SJCRH30 (cell line): ENCODE measurements around the gene ITIH5. TPM values are rescaled to one million over a fixed set of nuclear protein-coding genes. Genes with fewer than 3 reads are reported as not detected.

Source experiments
- DNase-seq, 2 experiments: peaks; one replicate each; pipeline ENCODE4 v3.0.0-alpha.2; 2015 to 2020
- H3K27ac ChIP-seq: fragments of 250-450 bp; sonication (Bioruptor Pico); 2 replicates; pipeline ENCODE4 v1.5.1; 2020; ENCODE audit warnings: mild to moderate bottlenecking, moderate library complexity
- H3K27me3 ChIP-seq: fragments of 250-450 bp; sonication (Bioruptor Pico); 2 replicates; pipeline ENCODE4 v1.5.1; 2020; ENCODE audit warnings: mild to moderate bottlenecking, moderate library complexity
- H3K36me3 ChIP-seq: fragments of 250-450 bp; sonication (Bioruptor Pico); 2 replicates; pipeline ENCODE4 v1.5.1; 2020; ENCODE audit warnings: mild to moderate bottlenecking, moderate library complexity
- H3K4me1 ChIP-seq: fragments of 250-450 bp; sonication (Bioruptor Pico); 2 replicates; pipeline ENCODE4 v1.5.1; 2020; ENCODE audit warnings: mild to moderate bottlenecking, moderate library complexity
- H3K4me3 ChIP-seq: fragments of 250-450 bp; sonication (Bioruptor Pico); 2 replicates; pipeline ENCODE4 v1.5.1; 2020; ENCODE audit warnings: mild to moderate bottlenecking, moderate library complexity
- H3K9me3 ChIP-seq: fragments of 250-450 bp; sonication (Bioruptor Pico); replicated peaks from 2 replicates; pipeline ENCODE4 v1.5.1; 2020; ENCODE audit warnings: mild to moderate bottlenecking, moderate library complexity
- total RNA-seq: library from RNA; depleted of rRNA; stranded (reverse); fragments of >200 nt; shearing (Covaris generic); gene quantifications from 2 replicates; pipeline ENCODE4 v1.2.3, GENCODE V29; 2014

The ITIH5 gene
- total RNA-seq, 1 experiment from 2014 or later = 0.65 TPM

- no peaks in the 10 kb centered on the region for H3K4me1 ChIP-seq
- no peaks in the 10 kb centered on the region for H3K27me3 ChIP-seq
- no peaks in the 10 kb centered on the region for H3K9me3 ChIP-seq
- H3K27ac ChIP-seq = no peak overlapping the region
- DNase-seq = no peak
- no peaks in the 10 kb centered on the region for H3K36me3 ChIP-seq
- H3K4me3 ChIP-seq = no peak overlapping the region
Observed at GRCh38 chr10:7545261-7545660, 121.5 kb downstream of the ITIH5 start.

- Histone ChIP-seq H3K27me3 (no peaks in the 10 kb centered on the region), H3K9me3 (no peaks in the 10 kb centered on the region), H3K4me3 (no peak overlapping the region), H3K36me3 (no peaks in the 10 kb centered on the region), H3K27ac (no peak overlapping the region), H3K4me1 (no peaks in the 10 kb centered on the region)
- no peak for DNase-seq
Observed at GRCh38 chr10:7544203-7544602, 122.6 kb downstream of the ITIH5 start.

- Histone ChIP-seq H3K36me3 (no peaks in the 10 kb centered on the region), H3K4me1 (no peaks in the 10 kb centered on the region), H3K9me3 (no peaks in the 10 kb centered on the region), H3K27ac (no peak overlapping the region), H3K4me3 (no peak overlapping the region), H3K27me3 (no peaks in the 10 kb centered on the region)
- no peak for DNase-seq
Observed at GRCh38 chr10:7542189-7542914, 124.4 kb downstream of the ITIH5 start.

GRCh38 chr10:7541137-7542087 is 125.4 kb downstream of the ITIH5 start:
- DNase-seq = no peak
- H3K4me1 ChIP-seq = no peaks in the 10 kb centered on the region
- no peaks in the 10 kb centered on the region for H3K9me3 ChIP-seq
- H3K27ac ChIP-seq = no peak overlapping the region
- no peaks in the 10 kb centered on the region for H3K36me3 ChIP-seq
- no peak overlapping the region for H3K4me3 ChIP-seq
- no peaks in the 10 kb centered on the region for H3K27me3 ChIP-seq

- Histone ChIP-seq H3K27me3 (no peaks in the 10 kb centered on the region), H3K4me1 (no peaks in the 10 kb centered on the region), H3K36me3 (no peaks in the 10 kb centered on the region), H3K27ac (no peak overlapping the region), H3K9me3 (no peaks in the 10 kb centered on the region), H3K4me3 (no peak overlapping the region)
- no peak for DNase-seq
Observed at GRCh38 chr10:7538970-7539654, 127.7 kb downstream of the ITIH5 start.

GRCh38 chr10:7537126-7537525 is 129.6 kb downstream of the ITIH5 start:
- Histone ChIP-seq H3K4me3 (no peak overlapping the region), H3K27ac (no peak overlapping the region), H3K9me3 (no peaks in the 10 kb centered on the region), H3K4me1 (no peaks in the 10 kb centered on the region), H3K27me3 (no peaks in the 10 kb centered on the region), H3K36me3 (no peaks in the 10 kb centered on the region)
- DNase-seq = no peak

GRCh38 chr10:7534480-7534852 is 132.3 kb downstream of the ITIH5 start:
- Histone ChIP-seq H3K4me3 (no peak overlapping the region), H3K9me3 (no peaks in the 10 kb centered on the region), H3K27me3 (no peaks in the 10 kb centered on the region), H3K36me3 (no peaks in the 10 kb centered on the region), H3K4me1 (no peaks in the 10 kb centered on the region), H3K27ac (no peak overlapping the region)
- no peak for DNase-seq

GRCh38 chr10:7533657-7534479 is 132.9 kb downstream of the ITIH5 start:
- Histone ChIP-seq H3K4me1 (no peaks in the 10 kb centered on the region), H3K4me3 (no peak overlapping the region), H3K27me3 (no peaks in the 10 kb centered on the region), H3K27ac (no peak overlapping the region), H3K9me3 (no peaks in the 10 kb centered on the region), H3K36me3 (no peaks in the 10 kb centered on the region)
- no peak for DNase-seq

GRCh38 chr10:7532723-7533498 is 133.9 kb downstream of the ITIH5 start:
- Histone ChIP-seq H3K4me3 (no peak overlapping the region), H3K4me1 (no peaks in the 10 kb centered on the region), H3K9me3 (no peaks in the 10 kb centered on the region), H3K36me3 (no peaks in the 10 kb centered on the region), H3K27ac (no peak overlapping the region), H3K27me3 (no peaks in the 10 kb centered on the region)
- no peak for DNase-seq

GRCh38 chr10:7529638-7530037 is 137.1 kb downstream of the ITIH5 start:
- H3K27me3 ChIP-seq = no peaks in the 10 kb centered on the region
- no peak overlapping the region for H3K27ac ChIP-seq
- H3K9me3 ChIP-seq = no peaks in the 10 kb centered on the region
- no peaks in the 10 kb centered on the region for H3K36me3 ChIP-seq
- H3K4me1 ChIP-seq = no peaks in the 10 kb centered on the region
- H3K4me3 ChIP-seq = no peak overlapping the region
- DNase-seq = peak; percentile 21 to 43

GRCh38 chr10:7527468-7527867 is 139.3 kb downstream of the ITIH5 start:
- no peaks in the 10 kb centered on the region for H3K4me1 ChIP-seq
- H3K4me3 ChIP-seq = no peak overlapping the region
- no peak overlapping the region for H3K27ac ChIP-seq
- no peak for DNase-seq
- H3K36me3 ChIP-seq = no peaks in the 10 kb centered on the region
- no peaks in the 10 kb centered on the region for H3K27me3 ChIP-seq
- H3K9me3 ChIP-seq = no peaks in the 10 kb centered on the region

- DNase-seq = no peak
- Histone ChIP-seq H3K4me1 (no peaks in the 10 kb centered on the region), H3K4me3 (no peak overlapping the region), H3K36me3 (no peaks in the 10 kb centered on the region), H3K27me3 (no peaks in the 10 kb centered on the region), H3K27ac (no peak overlapping the region), H3K9me3 (no peaks in the 10 kb centered on the region)
Observed at GRCh38 chr10:7526017-7526400, 140.8 kb downstream of the ITIH5 start.

- no peaks in the 10 kb centered on the region for H3K36me3 ChIP-seq
- no peaks in the 10 kb centered on the region for H3K27me3 ChIP-seq
- no peaks in the 10 kb centered on the region for H3K9me3 ChIP-seq
- peak; percentile 23 to 70 for DNase-seq
- no peaks in the 10 kb centered on the region for H3K4me1 ChIP-seq
- H3K4me3 ChIP-seq = no peak overlapping the region
- H3K27ac ChIP-seq = no peak overlapping the region
Observed at GRCh38 chr10:7525314-7526016, 141.3 kb downstream of the ITIH5 start.
